Measurements from ENCODE around the gene STH. TPM values are rescaled to one million over a fixed set of nuclear protein-coding genes. Genes with fewer than 3 reads are reported as not detected.

The STH gene
- total and polyA plus RNA-seq, 9 of the 15 experiments (the other 6 are each of a cell fraction or from before 2014, with no cell fraction given), result not detected

- no peak for TF ChIP-seq PBX2 (CRISPR knock-in tag; IDR thresholded peaks at IDR 0.05; ENCODE audit: low read depth)
- peak; percentile 39 for TF ChIP-seq PBX2 (tag; conservative IDR thresholded peaks at IDR 0.05; ENCODE audit: low read depth)
- TF ChIP-seq RCOR1 (IDR thresholded peaks at IDR 0.05; ENCODE audit: borderline replicate concordance in 1 of 2, low read depth in 2 of 2, low read length in 2 of 2), result peak in 1 of 2 experiments; percentile 15; a peak in 1 of 4 replicates
- TF ChIP-seq ID3 (CRISPR knock-in tag; IDR thresholded peaks at IDR 0.05), result no peak
- TF ChIP-seq ID3 (tag; IDR thresholded peaks at IDR 0.05), result peak; percentile 46; the same call in 1 of the 2 replicates
- no peak for TF ChIP-seq ATF6 (CRISPR knock-in tag; IDR thresholded peaks at IDR 0.05)
- TF ChIP-seq HDAC1 (IDR thresholded peaks at IDR 0.05), result no peak; a peak in 1 of 4 replicates
- TF ChIP-seq DPF2 (IDR thresholded peaks at IDR 0.05), result peak; percentile 50; the same call in 1 of the 2 replicates
- TF ChIP-seq E2F5 (CRISPR knock-in tag; IDR thresholded peaks at IDR 0.05), result no peak
- TF ChIP-seq KLF16 (IDR thresholded peaks at IDR 0.05), result peak; percentile 73; the same call in 1 of the 2 replicates
- TF ChIP-seq MEIS2 (IDR thresholded peaks at IDR 0.05; ENCODE audit: partially characterized antibody), result peak; percentile 66
- peak; percentile 82 to 87 for TF ChIP-seq TRIM24 (IDR thresholded peaks at IDR 0.05)
- no peak for TF ChIP-seq EZH2 (IDR thresholded peaks at IDR 0.05; ENCODE audit: borderline replicate concordance, low read depth, low read length)
- peak; percentile 61; the same call in 1 of the 2 replicates for TF ChIP-seq MTA2 (IDR thresholded peaks at IDR 0.05; ENCODE audit: low read depth)
- no peak for TF ChIP-seq SIN3B (IDR thresholded peaks at IDR 0.05; ENCODE audit: low read depth)
- TF ChIP-seq LCOR (CRISPR knock-in tag; IDR thresholded peaks at IDR 0.05), result peak; percentile 31; the same call in 1 of the 2 replicates
- no peak for TF ChIP-seq XRCC3 (IDR thresholded peaks at IDR 0.05)
- peak; percentile 41; the same call in 1 of the 2 replicates for TF ChIP-seq ZKSCAN8 (CRISPR knock-in tag; IDR thresholded peaks at IDR 0.05)
- TF ChIP-seq ZMIZ1 (IDR thresholded peaks at IDR 0.05; ENCODE audit: low read depth in 2 of 2, low read length in 2 of 2), result peak in 1 of 2 experiments; percentile 20; a peak in 1 of 4 replicates
- TF ChIP-seq CC2D1A (IDR thresholded peaks at IDR 0.05), result peak; percentile 51; the same call in 1 of the 2 replicates
- peak; percentile 82 for TF ChIP-seq SMAD4 (CRISPR knock-in tag; conservative IDR thresholded peaks at IDR 0.05)
Observed at GRCh38 chr17:45951941-45952340, 47.1 kb upstream of the STH start (continued).

All from K562 (cell line).